Stimulated activated naive CD8-positive, alpha-beta T cell treated with anti-CD3 and anti-CD28 coated beads, Interleukin-15, amount 100 ng/mL, for 72 hours (primary cell): ENCODE measurements around the gene STK39.

Experiments
- ATAC-seq: fragments of 150-1000 bp; cut with Tn5 transposase; 2 replicates; pipeline ENCODE4 v1.10.0; 2021; ENCODE audit warnings: mild to moderate bottlenecking, moderate library complexity
- DNase-seq, 2 donors: peaks; one replicate each; pipeline ENCODE4 v3.0.0; 2021 to 2022
- H3K27ac Mint-ChIP-seq, 2 donors: one replicate each; pipeline ENCODE4 v1.8.0; 2022; ENCODE audit warnings: mild to moderate bottlenecking in 2 of 2, mixed read lengths in 2 of 2, moderate library complexity in 2 of 2
- H3K27me3 Mint-ChIP-seq: one replicate; pipeline ENCODE4 v1.8.0; 2022; ENCODE audit warnings: mixed read lengths
- H3K4me1 Mint-ChIP-seq: one replicate; pipeline ENCODE4 v1.8.0; 2022; ENCODE audit warnings: mild to moderate bottlenecking, mixed read lengths
- H3K4me3 Mint-ChIP-seq, 2 donors: one replicate each; pipeline ENCODE4 v1.8.0; 2022; ENCODE audit warnings: mild to moderate bottlenecking in 2 of 2, mixed read lengths in 2 of 2, moderate library complexity in 1 of 2
- H3K9me3 Mint-ChIP-seq, 2 donors: one replicate each; pipeline ENCODE4 v1.8.0; 2022; ENCODE audit warnings: mixed read lengths in 2 of 2

Gene STK39

DNA sequence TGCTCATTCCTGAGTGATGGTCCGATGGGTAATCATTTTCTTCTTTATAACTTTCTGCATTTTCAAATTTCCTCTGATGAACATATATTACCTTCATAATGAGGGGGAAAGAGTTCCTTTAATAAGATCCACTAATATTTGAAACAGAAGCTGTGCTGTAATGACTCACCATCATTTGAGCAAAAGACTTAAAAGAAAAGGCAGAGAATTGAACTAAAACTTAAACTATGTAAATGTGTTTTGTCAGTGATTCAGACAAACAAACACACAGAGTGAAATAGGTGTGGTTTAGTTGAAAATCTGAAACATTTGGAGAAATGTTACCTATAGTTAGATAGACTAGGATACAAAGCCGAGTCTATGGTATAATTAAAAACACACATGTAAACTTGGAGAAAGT, 209.6 kb downstream of the STK39 start:
- Mint-ChIP-seq H3K4me3 (no peak overlapping the region), H3K27ac (no peak overlapping the region), H3K27me3 (no peaks in the 10 kb centered on the region), H3K9me3 (no peaks in the 10 kb centered on the region), H3K4me1 (peaks cover 7% of the 10 kb centered on the region)
- no peak for DNase-seq
- no peak for ATAC-seq

- Mint-ChIP-seq H3K4me1 (peaks cover 9% of the 10 kb centered on the region), H3K9me3 (no peaks in the 10 kb centered on the region), H3K4me3 (no peak overlapping the region), H3K27ac (no peak overlapping the region), H3K27me3 (no peaks in the 10 kb centered on the region)
- DNase-seq = no peak
- peak; percentile 62 for ATAC-seq
These were observed 211.9 kb downstream of the STK39 start for GRCh38 chr2:168035458-168035857.

DNA sequence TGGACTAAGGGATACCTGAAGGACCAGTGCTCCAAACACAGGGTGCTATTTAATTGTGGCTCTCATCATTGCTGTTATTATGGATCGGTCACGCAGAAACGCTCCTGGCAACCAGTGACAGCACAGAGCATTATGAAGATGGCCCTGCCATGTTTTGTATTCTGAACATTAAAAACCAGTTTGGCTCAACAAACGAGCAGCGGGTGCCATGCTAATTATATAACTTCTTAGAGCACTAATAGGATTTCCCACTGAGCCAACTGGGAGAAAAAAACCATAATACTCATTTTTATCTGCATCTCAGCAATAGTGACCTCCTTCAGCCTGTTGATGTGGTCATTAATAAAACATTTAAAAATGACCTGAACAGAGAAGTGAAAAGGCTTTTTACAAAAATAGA, 212.8 kb downstream of the STK39 start:
- no peaks in the 10 kb centered on the region for H3K9me3 Mint-ChIP-seq
- no peak overlapping the region for H3K27ac Mint-ChIP-seq

GRCh38 chr2:168033966-168034365, 213.4 kb downstream of the STK39 start:
- no peak overlapping the region for H3K4me3 Mint-ChIP-seq
- ATAC-seq = no peak
- no peaks in the 10 kb centered on the region for H3K9me3 Mint-ChIP-seq
- H3K27me3 Mint-ChIP-seq = no peaks in the 10 kb centered on the region
- H3K4me1 Mint-ChIP-seq = peaks cover 9% of the 10 kb centered on the region
- no peak for DNase-seq
- no peak overlapping the region for H3K27ac Mint-ChIP-seq

More for the DNA sequence above, 212.8 kb downstream of the STK39 start:
- H3K4me3 Mint-ChIP-seq = no peak overlapping the region
- peaks cover 9% of the 10 kb centered on the region for H3K4me1 Mint-ChIP-seq
- no peaks in the 10 kb centered on the region for H3K27me3 Mint-ChIP-seq
- DNase-seq (no peak), ATAC-seq (no peak)

DNA sequence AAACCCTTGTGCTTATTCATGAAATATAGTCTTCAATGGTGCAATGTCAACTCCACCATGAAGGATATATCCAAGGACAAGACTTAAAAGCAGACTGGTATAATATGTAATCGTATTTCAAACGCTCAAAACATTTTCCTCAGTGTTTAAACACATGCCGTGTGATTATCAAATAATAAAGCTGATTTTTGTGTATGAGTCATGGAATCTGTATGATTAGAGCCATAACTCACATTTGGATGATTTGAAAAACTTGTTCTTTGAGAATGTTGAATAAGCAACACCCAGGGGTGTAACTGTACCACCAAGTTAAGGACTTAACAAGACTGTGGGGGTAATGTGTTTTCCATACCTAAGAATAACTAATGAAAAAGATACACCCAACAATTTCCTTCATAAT, 215.3 kb downstream of the STK39 start:
- no peak overlapping the region for H3K27ac Mint-ChIP-seq
- H3K4me1 Mint-ChIP-seq = peaks cover 9% of the 10 kb centered on the region
- no peaks in the 10 kb centered on the region for H3K9me3 Mint-ChIP-seq
- no peaks in the 10 kb centered on the region for H3K27me3 Mint-ChIP-seq
- ATAC-seq = no peak
- H3K4me3 Mint-ChIP-seq = no peak overlapping the region
- no peak for DNase-seq

DNA sequence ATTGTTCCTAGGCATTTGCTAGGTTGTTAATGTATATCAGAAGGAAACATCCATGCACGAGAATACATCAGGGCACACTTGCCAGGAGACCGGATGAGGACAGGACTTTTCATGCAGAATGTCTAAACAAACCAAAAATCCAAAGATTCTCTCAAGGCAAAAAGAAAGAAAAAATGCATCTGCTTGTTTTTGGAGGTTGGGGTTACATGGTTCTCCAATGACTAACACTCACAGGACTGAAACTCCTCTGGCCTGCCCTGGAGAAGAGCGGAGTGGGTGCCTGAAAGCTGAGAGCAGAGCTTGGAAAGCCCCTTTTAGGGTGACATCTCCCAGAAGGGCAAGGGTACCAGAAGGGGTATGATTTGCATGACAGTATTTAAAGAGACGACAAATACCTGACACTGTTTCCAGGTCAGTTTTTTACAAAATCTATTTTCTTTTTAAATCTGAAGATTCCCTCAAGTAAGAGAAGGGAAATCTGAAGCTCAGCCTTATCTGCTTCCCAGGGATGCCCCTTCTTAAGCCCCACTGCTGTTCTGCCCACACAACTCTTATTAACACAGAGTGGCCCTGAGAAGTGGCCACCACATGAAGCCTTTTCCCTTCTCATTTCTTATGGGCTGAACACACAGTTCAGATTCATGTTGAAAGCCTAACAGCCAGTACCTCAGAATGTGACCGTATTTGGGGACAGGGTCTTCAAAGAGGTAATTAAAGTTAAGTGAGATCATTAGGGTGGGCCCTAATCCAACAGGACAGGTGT, 216.4 kb downstream of the STK39 start:
- Mint-ChIP-seq H3K9me3 (no peaks in the 10 kb centered on the region), H3K4me3 (no peak overlapping the region), H3K4me1 (peaks cover 9% of the 10 kb centered on the region), H3K27ac (no peak overlapping the region), H3K27me3 (no peaks in the 10 kb centered on the region)
- ATAC-seq = peak; percentile 90
- peak; percentile 5 to 30 for DNase-seq

GRCh38 chr2:168029071-168029470, 218.3 kb downstream of the STK39 start:
- no peak for DNase-seq
- H3K4me1 Mint-ChIP-seq = peaks cover 9% of the 10 kb centered on the region
- H3K4me3 Mint-ChIP-seq = no peak overlapping the region
- H3K9me3 Mint-ChIP-seq = no peaks in the 10 kb centered on the region
- H3K27me3 Mint-ChIP-seq = no peaks in the 10 kb centered on the region
- H3K27ac Mint-ChIP-seq = no peak overlapping the region
- ATAC-seq = no peak

DNA sequence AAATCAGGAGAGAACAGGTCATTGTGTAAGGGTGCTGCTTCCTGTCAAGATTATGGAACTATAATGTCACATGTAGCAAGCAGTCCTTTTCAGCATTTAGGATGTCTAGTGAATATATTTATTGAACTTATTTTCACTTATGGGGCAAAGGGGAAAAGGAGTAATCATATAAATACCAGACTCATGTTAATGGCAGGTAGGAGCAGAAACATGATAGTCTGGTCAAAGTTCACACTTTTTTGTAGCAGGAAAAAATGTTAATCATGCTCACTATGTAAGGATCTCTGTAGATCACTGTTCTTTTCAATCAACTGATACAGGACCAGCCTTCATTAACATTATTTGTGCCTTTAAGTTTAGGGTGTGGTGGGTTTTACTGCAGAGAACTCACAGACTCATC, 219.0 kb downstream of the STK39 start:
- no peak for DNase-seq
- H3K4me1 Mint-ChIP-seq = peaks cover 9% of the 10 kb centered on the region
- no peaks in the 10 kb centered on the region for H3K27me3 Mint-ChIP-seq
- no peak for ATAC-seq
- no peak overlapping the region for H3K4me3 Mint-ChIP-seq
- H3K9me3 Mint-ChIP-seq = no peaks in the 10 kb centered on the region
- peak overlapping the region in 1 of 2 donors; percentile 4 for H3K27ac Mint-ChIP-seq

- ATAC-seq (no peak), DNase-seq (no peak)
- H3K4me1 Mint-ChIP-seq = peaks cover under 1% of the 10 kb centered on the region
- no peaks in the 10 kb centered on the region for H3K27me3 Mint-ChIP-seq
- H3K4me3 Mint-ChIP-seq = no peak overlapping the region
- H3K9me3 Mint-ChIP-seq = no peaks in the 10 kb centered on the region
- H3K27ac Mint-ChIP-seq = peak overlapping the region in 1 of 2 donors; percentile 32
These were observed 221.8 kb downstream of the STK39 start for GRCh38 chr2:168025487-168026202.

DNA sequence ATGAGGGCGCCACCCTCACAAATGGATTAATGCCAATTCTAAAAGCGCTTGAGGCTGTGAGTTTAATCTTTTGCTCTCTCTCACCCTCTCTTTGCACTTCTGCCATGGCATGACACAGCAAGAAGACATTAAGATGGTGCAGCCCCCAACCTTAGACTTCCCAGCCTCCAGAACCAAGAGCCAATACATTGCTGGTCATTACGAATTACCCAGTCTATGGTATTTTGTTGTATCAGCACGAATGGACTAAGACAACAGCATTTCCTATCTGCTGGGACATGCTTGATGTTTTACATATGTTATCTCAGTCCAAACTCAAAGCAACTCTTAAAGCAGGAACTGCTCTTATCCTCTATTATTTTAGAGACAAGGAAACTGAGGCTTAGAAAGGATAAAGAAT, 222.9 kb downstream of the STK39 start:
- ATAC-seq = no peak
- Mint-ChIP-seq H3K4me1 (no peaks in the 10 kb centered on the region), H3K4me3 (no peak overlapping the region), H3K27me3 (no peaks in the 10 kb centered on the region), H3K27ac (no peak overlapping the region), H3K9me3 (no peaks in the 10 kb centered on the region)
- no peak for DNase-seq

- no peak overlapping the region for H3K4me3 Mint-ChIP-seq
- H3K27me3 Mint-ChIP-seq = no peaks in the 10 kb centered on the region
- DNase-seq = no peak
- no peak overlapping the region for H3K27ac Mint-ChIP-seq
- no peaks in the 10 kb centered on the region for H3K4me1 Mint-ChIP-seq
- no peak for ATAC-seq
- no peaks in the 10 kb centered on the region for H3K9me3 Mint-ChIP-seq
These were observed 225.4 kb downstream of the STK39 start for GRCh38 chr2:168021800-168022587.

DNA sequence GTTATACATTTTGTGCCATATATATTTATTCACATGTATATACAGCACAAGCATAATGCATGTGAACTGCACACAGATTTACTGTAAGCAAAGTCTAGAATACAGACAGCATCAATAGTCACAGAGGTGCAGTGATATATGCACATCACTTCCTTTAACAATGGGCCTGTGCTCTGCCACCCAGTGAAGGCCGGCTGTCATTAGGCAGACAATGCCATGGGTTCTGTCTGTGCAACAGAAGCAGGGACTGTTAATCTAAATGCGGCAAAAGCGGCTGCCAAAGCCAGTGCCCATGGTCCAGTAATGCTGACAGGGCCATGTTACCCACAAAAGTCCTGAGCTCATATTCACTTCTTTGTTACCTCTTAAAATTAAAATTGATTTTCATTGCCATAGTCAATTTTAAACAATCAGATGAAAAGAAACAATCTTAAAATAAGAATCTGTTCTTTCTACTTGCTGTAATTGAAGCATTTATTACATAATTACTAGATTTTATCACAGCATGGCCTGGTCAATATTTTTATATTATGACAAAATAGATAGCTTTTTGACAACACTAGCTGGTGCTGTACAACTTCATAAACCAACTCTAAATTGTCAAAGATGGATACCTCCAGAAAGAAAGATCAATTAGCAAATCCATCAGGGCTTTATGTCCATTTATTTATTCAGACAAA, 232.0 kb downstream of the STK39 start:
- Mint-ChIP-seq H3K27ac (no peak overlapping the region), H3K4me1 (peaks cover 16% of the 10 kb centered on the region), H3K4me3 (no peak overlapping the region), H3K9me3 (no peaks in the 10 kb centered on the region), H3K27me3 (no peaks in the 10 kb centered on the region)
- ATAC-seq (no peak), DNase-seq (no peak)

DNA sequence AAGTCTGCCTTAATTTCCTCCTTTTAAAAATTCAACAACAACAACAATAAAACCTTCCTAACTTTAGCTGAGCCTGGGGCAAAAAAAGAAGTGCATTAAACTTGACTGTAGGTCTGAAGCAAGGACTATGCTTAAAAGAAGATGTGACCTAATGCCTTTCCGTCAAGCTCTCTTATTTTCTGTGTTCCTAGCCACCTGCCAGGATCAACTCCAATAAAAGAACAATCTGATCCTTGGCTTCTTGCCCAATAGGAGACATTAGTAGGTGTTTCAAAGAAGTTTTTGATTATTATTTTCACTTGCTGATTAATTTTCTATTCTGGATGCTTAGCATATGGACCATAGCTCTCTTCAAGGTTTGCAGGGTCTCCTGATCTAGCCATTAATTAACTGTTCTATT, 237.5 kb downstream of the STK39 start:
- DNase-seq (no peak), ATAC-seq (no peak)
- Mint-ChIP-seq H3K4me3 (no peak overlapping the region), H3K9me3 (peaks cover 0 to 6% of the 10 kb centered on the region in 2 donors), H3K27me3 (no peaks in the 10 kb centered on the region), H3K4me1 (peaks cover 16% of the 10 kb centered on the region), H3K27ac (no peak overlapping the region)

GRCh38 chr2:168008646-168009195, 238.7 kb downstream of the STK39 start:
- H3K4me3 Mint-ChIP-seq = no peak overlapping the region
- no peak for DNase-seq
- no peak overlapping the region for H3K27ac Mint-ChIP-seq
- ATAC-seq = no peak
- peaks cover 7% of the 10 kb centered on the region for H3K4me1 Mint-ChIP-seq
- no peaks in the 10 kb centered on the region for H3K27me3 Mint-ChIP-seq
- H3K9me3 Mint-ChIP-seq = peaks cover 0 to 6% of the 10 kb centered on the region in 2 donors

DNA sequence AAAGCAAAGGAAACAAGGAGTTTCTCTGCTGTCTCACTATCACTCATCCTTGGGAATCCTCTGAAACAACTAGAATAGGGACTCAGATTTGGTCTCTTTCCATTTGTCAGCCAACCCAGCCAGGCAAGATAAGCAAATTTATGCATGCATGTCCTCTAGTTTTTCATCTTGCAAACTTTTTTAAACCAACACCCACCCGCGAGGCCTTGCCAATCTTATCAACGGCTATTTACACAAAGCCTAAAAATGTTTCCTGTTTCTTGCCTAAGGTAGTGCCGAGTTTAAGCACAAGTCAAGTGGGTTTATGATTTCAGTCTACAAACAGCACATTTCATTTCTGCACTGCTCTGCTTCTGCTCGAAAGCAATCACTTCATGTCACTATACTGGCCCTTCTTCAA, 240.9 kb downstream of the STK39 start:
- Mint-ChIP-seq H3K9me3 (peaks cover 0 to 6% of the 10 kb centered on the region in 2 donors), H3K4me3 (no peak overlapping the region), H3K4me1 (peaks cover 15% of the 10 kb centered on the region), H3K27ac (no peak overlapping the region), H3K27me3 (no peaks in the 10 kb centered on the region)
- DNase-seq = no peak
- ATAC-seq = no peak
